Common myeloid progenitor, CD34-positive (primary cell): ENCODE results near the gene MED15.
"Not testable (repeated sequence)": the region's sequence is repeated elsewhere in the genome, so short reads cannot be mapped to it uniquely, and the experiment has no call there.

ENCODE experiments used
- CTCF ChIA-PET: fragments of 350-600 bp; sonication (Branson Sonifier 250); formaldehyde crosslinking; loops from one replicate; lab custom pipeline; 2021; ENCODE audit warnings: antibody characterized with exemption; lab: Charles Lee
- POLR2A ChIA-PET: fragments of 350-600 bp; sonication (Branson Sonifier 250); formaldehyde crosslinking; loops from one replicate; lab custom pipeline; 2021; ENCODE audit warnings: antibody characterized with exemption; lab: Charles Lee
- DNase-seq, 3 donors: peaks; one replicate each; pipeline versions ENCODE4 v3.0.0 to v3.0.0-alpha.2; 2013
- H3K27ac ChIP-seq, 2 experiments: 1 replicate in 1 of 2; 2 replicates in 1 of 2; pipeline ENCODE4 v1.7.0; 2013; ENCODE audit warnings: inconsistent platforms in 2 of 2, low read length in 2 of 2, mild to moderate bottlenecking in 2 of 2, low read depth in 1 of 2, moderate library complexity in 1 of 2; ENCODE audit not compliant: severe bottlenecking in 2 of 2, insufficient read depth in 1 of 2, poor library complexity in 1 of 2
- H3K27me3 ChIP-seq, 5 experiments: replicated peaks in 2 of 5; 1 replicate in 3 of 5; 2 replicates in 2 of 5; pipeline versions ENCODE4 v1.6.1 to v1.7.0; 2013; ENCODE audit warnings: low read length in 4 of 5, mild to moderate bottlenecking in 2 of 5, moderate library complexity in 2 of 5, inconsistent platforms in 1 of 5; ENCODE audit not compliant: insufficient read depth in 5 of 5, control insufficient read depth in 4 of 5
- H3K36me3 ChIP-seq, 4 experiments: 1 replicate in 2 of 4; 2 replicates in 2 of 4; pipeline versions ENCODE4 v1.6.1 to v1.7.0; 2013; ENCODE audit warnings: low read length in 3 of 4, control low read depth in 1 of 4, mild to moderate bottlenecking in 1 of 4; ENCODE audit not compliant: control insufficient read depth in 4 of 4, insufficient read depth in 4 of 4
- H3K4me1 ChIP-seq, 4 experiments: 1 replicate in 3 of 4; 2 replicates in 1 of 4; pipeline versions ENCODE4 v1.6.1 to v1.7.1; 2013; ENCODE audit warnings: low read length in 3 of 4, mild to moderate bottlenecking in 3 of 4, control low read depth in 1 of 4, inconsistent platforms in 1 of 4, moderate library complexity in 1 of 4; ENCODE audit not compliant: control insufficient read depth in 4 of 4, insufficient read depth in 4 of 4; ENCODE audit errors: control extremely low read depth in 1 of 4
- H3K4me3 ChIP-seq, 7 experiments: 1 replicate in 4 of 7; 2 replicates in 3 of 7; pipeline versions ENCODE4 v1.5.1 to v1.7.0; 2013; ENCODE audit warnings: mild to moderate bottlenecking in 7 of 7, low read length in 6 of 7, moderate library complexity in 6 of 7, inconsistent platforms in 2 of 7, low read depth in 2 of 7, control low read depth in 1 of 7; ENCODE audit not compliant: insufficient read depth in 4 of 7, control insufficient read depth in 1 of 7; ENCODE audit errors: extremely low read depth in 1 of 7
- H3K9me3 ChIP-seq, 5 experiments: 1 replicate in 4 of 5; 2 replicates in 1 of 5; pipeline versions ENCODE4 v1.6.1 to v1.7.1; 2013; ENCODE audit warnings: low read length in 4 of 5, mild to moderate bottlenecking in 2 of 5, inconsistent platforms in 1 of 5, low read depth in 1 of 5, moderate library complexity in 1 of 5; ENCODE audit not compliant: control insufficient read depth in 4 of 5, insufficient read depth in 2 of 5; ENCODE audit errors: control extremely low read depth in 1 of 5
- WGBS: methylation state at CpG from one replicate; pipeline ENCODE4 v1.1.5; 2013; ENCODE audit not compliant: insufficient coverage; 5-methylcytosine and 5-hydroxymethylcytosine counted together

Gene MED15

DNA sequence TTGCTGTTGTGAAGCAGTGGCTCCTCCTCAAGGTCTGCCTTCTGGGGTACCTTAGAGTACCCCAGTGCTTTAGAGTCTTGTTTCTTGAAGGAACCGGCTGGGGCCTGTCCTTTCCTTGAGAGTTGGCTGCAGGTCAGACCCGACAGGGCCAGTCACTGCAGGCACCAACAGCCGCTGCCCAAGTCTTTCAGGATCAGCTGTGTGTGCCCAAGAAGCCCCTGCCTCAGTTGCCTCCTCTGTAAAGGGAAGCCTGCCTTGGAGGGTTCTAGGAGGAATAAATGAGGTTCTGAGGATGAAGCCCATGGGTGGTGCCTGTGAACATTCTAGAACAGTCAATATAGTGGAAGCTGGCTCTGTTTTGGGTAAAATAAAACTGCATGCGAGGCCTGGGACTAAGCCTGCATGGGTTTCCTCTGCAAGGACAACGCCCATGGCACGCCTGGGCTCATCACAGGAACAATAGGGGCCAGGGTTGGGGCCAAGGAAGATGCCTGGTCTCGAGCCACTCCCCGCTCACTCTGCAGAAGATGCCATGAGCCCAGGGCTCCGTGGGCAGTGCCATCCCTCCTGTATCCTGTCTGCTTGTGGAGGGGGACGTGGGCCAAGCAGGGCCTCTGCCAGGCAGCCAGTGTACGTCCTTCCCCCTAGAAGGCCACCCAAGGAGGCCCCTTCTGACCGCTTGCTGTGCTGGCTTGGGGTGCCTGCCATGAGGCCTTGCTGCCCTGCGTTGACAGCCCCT, 81.6 kb downstream of the MED15 start:
- DNase-seq, result no peak

DNA sequence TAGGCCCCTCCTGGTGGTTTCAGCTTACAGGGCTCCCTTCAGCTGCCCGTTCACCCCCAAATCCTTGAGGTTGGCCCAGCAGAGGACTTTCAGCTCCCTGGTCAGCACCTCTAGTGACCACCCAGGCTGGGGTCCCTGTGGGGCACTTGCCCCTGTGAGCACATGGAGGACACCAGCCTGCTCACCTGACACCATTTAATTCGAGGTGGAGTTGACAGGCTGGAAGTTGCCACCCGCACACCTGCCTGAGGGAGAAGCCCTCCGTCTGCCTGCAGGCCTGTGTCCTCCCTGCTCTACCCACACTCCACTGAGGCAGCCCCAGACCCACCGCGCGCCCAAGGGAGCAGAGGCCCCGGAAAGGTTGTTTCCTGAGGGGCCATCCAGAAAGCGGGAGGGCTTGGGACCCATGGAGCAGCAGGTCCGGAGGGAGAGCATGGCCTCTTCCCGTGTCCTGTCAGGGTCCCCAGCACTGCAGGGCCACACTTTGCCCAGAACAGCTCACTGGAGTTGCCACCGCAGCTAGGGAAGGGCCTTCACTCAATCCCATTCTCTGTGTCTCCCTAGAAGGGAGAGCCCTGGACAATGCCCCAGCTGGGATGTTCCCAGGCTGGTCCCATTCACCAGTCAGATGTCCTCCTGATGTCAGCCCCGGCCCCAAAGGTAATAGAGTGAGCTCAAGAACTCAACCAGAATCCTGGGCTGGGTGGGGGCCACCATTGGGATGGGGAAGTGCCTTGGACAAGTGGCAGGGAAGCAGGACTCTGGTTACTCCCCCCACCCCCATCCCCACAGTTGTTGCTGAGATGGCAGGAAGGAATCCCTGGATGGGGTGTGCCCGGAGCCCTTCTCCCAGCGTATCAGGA, 82.4 kb downstream of the MED15 start:
- H3K27ac ChIP-seq, result no peak overlapping the region
- peaks cover 0 to 32% (median 21%) of the 10 kb centered on the region in 4 experiments for H3K36me3 ChIP-seq
- WGBS, result 98% methylated on average over 11 of the region's 15 CpGs
- ChIA-PET CTCF (interaction anchor here (1.1 to 1.7 kb wide), 2 partner anchors 9 to 14 kb away, joined by 3 to 5 read pairs; no protein-coding TSS in a partner anchor), POLR2A (interaction anchor here (0.6 kb wide), 1 partner anchor 167 kb away, joined by 4 read pairs; no protein-coding TSS in a partner anchor)
- no peaks in the 10 kb centered on the region for H3K9me3 ChIP-seq
- no peak overlapping the region for H3K4me3 ChIP-seq
- no peaks in the 10 kb centered on the region for H3K27me3 ChIP-seq
- no peaks in the 10 kb centered on the region for H3K4me1 ChIP-seq
- DNase-seq, result no peak

More for the DNA sequence above, 81.6 kb downstream of the MED15 start:
- ChIA-PET CTCF (interaction anchor here (1.2 kb wide), 1 partner anchor 21 kb away, joined by 3 read pairs; no protein-coding TSS in a partner anchor), POLR2A (no interaction called here)
- no peaks in the 10 kb centered on the region for H3K4me1 ChIP-seq
- H3K9me3 ChIP-seq, result no peaks in the 10 kb centered on the region
- H3K27ac ChIP-seq, result no peak overlapping the region
- no peak overlapping the region for H3K4me3 ChIP-seq
- WGBS, result 87% methylated on average over 13 of the region's 13 CpGs
- no peaks in the 10 kb centered on the region for H3K27me3 ChIP-seq
- H3K36me3 ChIP-seq, result peaks cover 0 to 40% (median 27%) of the 10 kb centered on the region in 4 experiments

DNA sequence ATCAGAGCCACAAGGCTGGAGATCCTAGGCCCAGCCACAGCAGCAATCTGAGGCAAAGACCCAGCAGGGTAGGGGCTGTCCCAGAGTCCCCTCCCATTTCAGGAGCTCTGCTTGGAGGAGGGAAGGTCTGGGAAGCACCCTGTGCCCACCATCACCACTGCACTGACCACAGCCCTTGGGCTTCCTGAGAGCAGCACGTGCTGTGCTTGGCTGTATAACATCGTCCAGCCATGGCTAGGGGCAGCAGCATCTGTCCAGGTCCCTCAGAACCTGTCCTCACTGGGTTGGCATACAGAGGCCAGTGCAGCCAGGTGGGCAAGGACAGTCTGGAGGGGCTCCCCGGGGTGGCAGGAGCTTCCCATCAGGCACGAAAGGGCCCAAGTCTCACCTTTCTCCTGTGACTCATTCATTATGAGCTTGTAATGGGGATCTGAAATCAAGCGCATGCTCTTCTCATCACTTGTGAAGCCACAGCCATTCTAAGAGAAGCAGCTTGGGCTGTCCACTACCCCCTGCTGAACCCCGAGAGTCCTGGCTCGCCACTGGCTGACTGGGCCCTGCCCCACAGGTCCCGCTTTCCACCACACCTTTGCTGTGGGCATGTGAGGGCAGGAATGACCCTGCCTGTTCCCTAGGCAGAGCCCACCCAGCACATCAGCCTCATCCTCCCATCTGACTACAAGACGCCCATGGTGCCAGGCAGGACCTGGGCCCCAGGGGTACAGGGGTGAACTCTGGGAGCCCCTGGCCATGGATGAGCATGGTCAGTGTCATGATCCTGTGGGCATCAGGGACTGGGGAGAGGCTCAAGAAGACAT, 83.3 kb downstream of the MED15 start:
- Histone ChIP-seq H3K4me3 (no peak overlapping the region), H3K27me3 (no peaks in the 10 kb centered on the region), H3K27ac (no peak overlapping the region), H3K36me3 (peaks cover 0 to 24% (median 13%) of the 10 kb centered on the region in 4 experiments), H3K9me3 (no peaks in the 10 kb centered on the region), H3K4me1 (no peaks in the 10 kb centered on the region)
- no peak for DNase-seq
- ChIA-PET CTCF (interaction anchor here (1.1 to 1.7 kb wide), 2 partner anchors 10 to 13 kb away, joined by 3 to 5 read pairs; no protein-coding TSS in a partner anchor), POLR2A (interaction anchor here (0.6 kb wide), 1 partner anchor 168 kb away, joined by 4 read pairs; no protein-coding TSS in a partner anchor)
- WGBS, result 96% methylated on average over 7 of the region's 9 CpGs

DNA sequence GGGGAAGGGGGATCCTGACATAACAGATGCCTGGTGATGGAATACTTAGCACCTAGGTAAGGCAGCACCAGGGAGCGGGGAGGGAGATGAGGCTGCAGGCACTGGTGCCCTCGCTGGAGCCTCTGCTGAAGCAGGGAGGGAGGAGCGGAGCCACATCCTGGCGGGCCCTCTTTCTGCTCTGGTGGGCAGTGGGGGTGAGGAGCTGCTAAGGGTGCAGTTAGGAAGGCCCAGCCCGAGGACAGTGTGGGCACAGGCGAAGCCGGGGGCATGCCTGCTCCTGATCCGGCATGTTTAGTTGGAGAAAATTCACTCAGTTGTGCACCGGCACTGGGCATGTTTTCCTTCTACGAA, 83.9 kb downstream of the MED15 start:
- POLR2A ChIA-PET, result no interaction called here
- 97% methylated on average over 10 of the region's 10 CpGs for WGBS
- CTCF ChIA-PET, result interaction anchor here (1.7 kb wide), 1 partner anchor 10 kb away, joined by 5 read pairs; no protein-coding TSS in a partner anchor
- Histone ChIP-seq H3K27me3 (no peaks in the 10 kb centered on the region), H3K4me1 (no peaks in the 10 kb centered on the region), H3K27ac (no peak overlapping the region), H3K4me3 (no peak overlapping the region), H3K36me3 (peaks cover 0 to 18% (median 10%) of the 10 kb centered on the region in 4 experiments), H3K9me3 (no peaks in the 10 kb centered on the region)
- DNase-seq, result no peak

DNA sequence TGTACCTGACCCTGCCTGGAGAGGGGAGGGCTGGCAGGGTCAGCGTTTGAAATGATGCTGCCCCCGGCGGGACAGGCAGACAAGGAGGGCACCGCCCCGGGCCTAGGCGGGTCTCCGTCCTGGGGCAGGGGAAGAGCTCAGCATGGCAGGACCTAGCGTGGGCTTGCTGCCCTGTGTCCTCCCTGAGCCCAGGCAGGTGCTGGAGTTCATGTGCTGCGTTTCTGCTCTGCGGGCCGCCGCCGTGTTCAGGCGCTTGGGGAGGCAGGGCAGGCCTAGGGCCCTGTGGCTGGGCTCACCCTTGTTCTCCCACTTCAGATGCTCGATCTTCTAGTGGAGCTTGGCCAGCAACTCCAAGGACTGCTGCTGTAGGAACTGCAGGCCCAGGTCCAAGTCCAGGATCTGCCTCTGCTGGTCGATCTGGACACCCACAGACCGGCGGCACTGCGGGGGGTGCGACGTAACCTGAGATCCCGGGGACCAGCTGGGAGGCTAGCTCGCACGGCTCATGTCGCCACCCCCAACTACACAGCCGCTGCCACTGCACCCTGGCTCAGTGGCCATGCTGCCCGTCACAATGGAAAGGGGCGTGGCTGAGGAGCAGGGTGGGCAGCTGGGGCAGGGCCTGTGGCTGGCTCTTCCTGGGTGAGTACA, 84.4 kb downstream of the MED15 start:
- CTCF ChIA-PET, result interaction anchor here (0.7 kb wide), 1 partner anchor 13 kb away, joined by 4 read pairs; no protein-coding TSS in a partner anchor
- no peak overlapping the region for H3K4me3 ChIP-seq
- no peaks in the 10 kb centered on the region for H3K27me3 ChIP-seq
- no peak overlapping the region for H3K27ac ChIP-seq
- no peak for DNase-seq
- H3K4me1 ChIP-seq, result no peaks in the 10 kb centered on the region
- POLR2A ChIA-PET, result no interaction called here
- peaks cover 0 to 13% (median 8%) of the 10 kb centered on the region in 4 experiments for H3K36me3 ChIP-seq
- H3K9me3 ChIP-seq, result no peaks in the 10 kb centered on the region
- 97% methylated on average over 24 of the region's 28 CpGs for whole genome bisulfite sequencing

DNA sequence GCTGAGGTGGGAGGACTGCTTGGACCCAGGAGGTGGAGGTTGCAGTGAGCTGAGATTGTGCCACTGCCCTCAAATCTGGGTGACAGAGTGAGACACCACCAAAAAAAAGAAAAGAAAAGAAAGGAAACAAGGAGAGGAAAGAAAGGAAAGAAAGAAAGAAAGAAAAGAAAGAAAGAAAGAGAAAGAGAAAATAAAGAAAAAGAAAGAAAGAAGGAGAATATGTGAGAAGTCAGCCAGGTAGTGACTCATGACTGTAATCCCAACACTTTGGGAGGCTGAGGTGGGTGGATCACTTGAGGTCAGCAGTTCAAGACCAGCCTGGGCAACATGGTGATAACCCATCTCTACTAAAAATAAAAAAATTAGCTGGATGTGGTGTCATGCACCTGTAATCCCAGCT, 86.6 kb downstream of the MED15 start:
- H3K36me3 ChIP-seq, H3K9me3 ChIP-seq, H3K27ac ChIP-seq, H3K4me3 ChIP-seq, DNase-seq, H3K27me3 ChIP-seq, POLR2A ChIA-PET, H3K4me1 ChIP-seq: not testable (repeated sequence)
- CTCF ChIA-PET, result interaction anchor here (1.9 kb wide), 1 partner anchor 10 kb away, joined by 5 read pairs; no protein-coding TSS in a partner anchor
